Adrenal gland (tissue), 12 donors: ENCODE measurements around the gene TICAM2. TPM values are rescaled to one million over a fixed set of nuclear protein-coding genes. Genes with fewer than 3 reads are reported as not detected.

Experiments
- DNase-seq, 7 donors: peaks; one replicate each; pipeline ENCODE4 v3.0.0-alpha.2; 2019 to 2020
- H3K27ac ChIP-seq, 5 donors: fragments of 200-600 bp; sonication (generic) in 4 of 5; 1 replicate in 3 of 5; 2 replicates in 2 of 5; pipeline versions ENCODE4 v1.5.1 to v1.8.0; 2016 to 2020; ENCODE audit warnings: mild to moderate bottlenecking in 1 of 5
- H3K27me3 ChIP-seq: fragments of 200-600 bp; 2 replicates; pipeline ENCODE4 v1.8.0; 2021
- H3K36me3 ChIP-seq, 2 donors: fragments of 200-600 bp; replicated peaks in 1 of 2; 1 replicate in 1 of 2; 2 replicates in 1 of 2; pipeline versions ENCODE4 v1.5.1 to v1.8.0; 2018 to 2022
- H3K4me1 ChIP-seq, 2 donors: fragments of 200-600 bp; replicated peaks in 1 of 2; 1 replicate in 1 of 2; 2 replicates in 1 of 2; pipeline versions ENCODE4 v1.5.1 to v1.8.0; 2018 to 2021
- H3K4me3 ChIP-seq, 4 donors: fragments of 200-600 bp; sonication (generic) in 3 of 4; one replicate each; pipeline ENCODE4 v1.5.1; 2016 to 2018
- H3K9me3 ChIP-seq, 3 donors: fragments of 200-600 bp; sonication (generic) in 1 of 3; replicated peaks in 1 of 3; 1 replicate in 2 of 3; 2 replicates in 1 of 3; pipeline versions ENCODE4 v1.5.1 to v1.8.0; 2016 to 2021
- POLR2A ChIP-seq, 2 donors: fragments of 450-650 bp; IDR thresholded peaks; one replicate each; pipeline ENCODE4 v1.6.1; 2017; ENCODE audit warnings: antibody characterized with exemption in 2 of 2, mild to moderate bottlenecking in 2 of 2, moderate library complexity in 1 of 2
- WGBS, 4 donors: extraction: QIAGEN DNeasy Blood & Tissue Kit in 2 of 4; methylation state at CpG; one replicate each; pipeline versions ENCODE4 v1.1.5 to v1.1.7; 2013 to 2017; 5-methylcytosine and 5-hydroxymethylcytosine counted together
- intact Hi-C, 2 donors: fragments of 100-400 bp; cut with DNase I; formaldehyde crosslinking; loops; one replicate each; pipeline versions ENCODE4 v1.14.1 to v1.15.0; 2022 to 2023
- polyA plus RNA-seq, 3 donors: library from polyadenylated mRNA; stranded (reverse); fragments of 200-250 nt in 2 of 3; fragments of 350-450 nt in 1 of 3; fragmentation: Illumina TruSeq in 1 of 3; extraction: RNeasy Lipid Tissue Mini Kit (QIAGEN cat#74804) in 1 of 3; gene quantifications; one replicate each; pipeline ENCODE4 v1.2.3, GENCODE V29; 2013 to 2014
- total RNA-seq, 9 donors: library from RNA; depleted of rRNA in 4 of 9; stranded (reverse); fragments of >200 nt in 4 of 9; fragments of 120-200 nt in 1 of 9; fragmentation: NEBNext Ultra II Directional in 1 of 9; extraction: Animal tissue kit (Norgen Biotek cat#: 25700) in 1 of 9; gene quantifications; one replicate each; pipeline versions ENCODE4 v1.1.0 to v1.2.4, GENCODE V29; 2013 to 2023
- TF ChIP-seq, protein P1 (sequence below), 6 experiments: fragments of 450-650 bp in 4 of 6; fragments of 200-600 bp in 2 of 6; sonication (generic) in 1 of 6; IDR thresholded peaks; 1 replicate in 5 of 6; 2 replicates in 1 of 6; pipeline versions ENCODE4 v1.5.1 to v1.8.0; 2016 to 2021; ENCODE audit warnings: antibody characterized with exemption in 6 of 6, mild to moderate bottlenecking in 2 of 6, moderate library complexity in 1 of 6
- donor health status: healthy with polysubstance abuse.
- donor health status: Bipolar disorder and iron deficiency.
- donor health status: DM: yes; HTN: yes; CAD: no.
- donor health status: DM: no; HTN: no; CAD: no.
- donor health status: DM: no; HTN: no; CAD: no.
- donor health status: DM: yes; HTN: yes; CAD: no.

TICAM2 gene
- total and polyA plus RNA-seq, 12 donors, result 1.8 to 9.3 (median 3.5) TPM

DNA sequence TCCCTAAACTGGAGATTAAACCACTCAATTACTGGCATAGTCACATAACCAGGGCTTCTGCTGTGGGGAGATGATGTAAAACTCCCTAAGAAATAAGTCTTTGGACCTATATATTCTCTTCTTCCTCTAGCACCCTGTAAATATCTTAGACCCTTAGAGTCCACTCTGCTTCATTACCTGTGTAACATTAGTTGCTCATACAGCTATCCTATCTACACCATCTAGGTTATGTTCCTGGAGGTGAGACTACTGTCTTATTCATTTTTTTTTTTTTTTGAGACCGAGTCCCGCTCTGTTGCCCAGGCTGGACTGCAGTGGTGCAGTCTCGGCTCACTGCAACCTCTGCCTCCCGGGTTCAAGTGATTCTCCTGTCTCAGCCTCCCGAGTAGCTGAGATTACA lies 9.6 kb upstream of the TICAM2 start:
- 96 to 99% (median 97%) methylated on average over 5 of the region's 5 CpGs for WGBS, 4 donors
- Histone ChIP-seq H3K4me1 (peaks cover 10 to 21% of the 10 kb centered on the region in 2 donors), H3K27me3 (no peaks in the 10 kb centered on the region), H3K36me3 (peaks cover 0 to 18% of the 10 kb centered on the region in 2 donors), H3K9me3 (no peaks in the 10 kb centered on the region), H3K4me3 (no peak overlapping the region), H3K27ac (no peak overlapping the region)
- TF ChIP-seq POLR2A (IDR thresholded peaks at IDR 0.05), result no peak
- TF ChIP-seq, protein P1, sequence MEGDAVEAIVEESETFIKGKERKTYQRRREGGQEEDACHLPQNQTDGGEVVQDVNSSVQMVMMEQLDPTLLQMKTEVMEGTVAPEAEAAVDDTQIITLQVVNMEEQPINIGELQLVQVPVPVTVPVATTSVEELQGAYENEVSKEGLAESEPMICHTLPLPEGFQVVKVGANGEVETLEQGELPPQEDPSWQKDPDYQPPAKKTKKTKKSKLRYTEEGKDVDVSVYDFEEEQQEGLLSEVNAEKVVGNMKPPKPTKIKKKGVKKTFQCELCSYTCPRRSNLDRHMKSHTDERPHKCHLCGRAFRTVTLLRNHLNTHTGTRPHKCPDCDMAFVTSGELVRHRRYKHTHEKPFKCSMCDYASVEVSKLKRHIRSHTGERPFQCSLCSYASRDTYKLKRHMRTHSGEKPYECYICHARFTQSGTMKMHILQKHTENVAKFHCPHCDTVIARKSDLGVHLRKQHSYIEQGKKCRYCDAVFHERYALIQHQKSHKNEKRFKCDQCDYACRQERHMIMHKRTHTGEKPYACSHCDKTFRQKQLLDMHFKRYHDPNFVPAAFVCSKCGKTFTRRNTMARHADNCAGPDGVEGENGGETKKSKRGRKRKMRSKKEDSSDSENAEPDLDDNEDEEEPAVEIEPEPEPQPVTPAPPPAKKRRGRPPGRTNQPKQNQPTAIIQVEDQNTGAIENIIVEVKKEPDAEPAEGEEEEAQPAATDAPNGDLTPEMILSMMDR (IDR thresholded peaks at IDR 0.05), result no peak
- no peak for DNase-seq
- intact Hi-C loops, result no loop called here

DNA sequence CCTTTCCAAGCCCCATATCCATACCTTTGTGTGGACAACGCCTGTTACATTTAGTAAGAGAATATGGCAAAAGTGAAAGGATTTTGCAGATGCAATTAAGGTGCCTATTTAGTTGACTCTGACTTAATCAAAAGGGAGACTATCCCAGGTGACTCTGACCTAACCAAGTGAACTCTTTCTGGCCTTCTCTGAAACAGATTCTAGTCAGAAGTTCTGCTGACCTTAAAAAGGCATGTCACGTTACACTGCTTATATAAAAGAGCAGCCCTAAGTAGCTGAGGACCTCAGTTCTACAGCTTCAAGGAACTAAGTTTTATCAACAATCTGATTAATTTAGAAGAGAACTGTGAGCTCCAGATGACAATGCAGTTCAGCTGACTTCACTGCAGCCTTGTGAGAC lies 5.7 kb upstream of the TICAM2 start:
- intact Hi-C loops, result no loop called here
- no peak for TF ChIP-seq POLR2A (IDR thresholded peaks at IDR 0.05)
- TF ChIP-seq, protein P1 (IDR thresholded peaks at IDR 0.05), result no peak
- DNase-seq, result no peak
- no peaks in the 10 kb centered on the region for H3K9me3 ChIP-seq
- no peaks in the 10 kb centered on the region for H3K27me3 ChIP-seq
- peaks cover 0 to 18% of the 10 kb centered on the region in 2 donors for H3K4me1 ChIP-seq
- H3K4me3 ChIP-seq, result no peak overlapping the region
- H3K27ac ChIP-seq, result no peak overlapping the region
- WGBS, 4 donors, result 76 to 87% (median 82%) methylated on average over 2 of the region's 2 CpGs
- H3K36me3 ChIP-seq, result no peaks in the 10 kb centered on the region

DNA sequence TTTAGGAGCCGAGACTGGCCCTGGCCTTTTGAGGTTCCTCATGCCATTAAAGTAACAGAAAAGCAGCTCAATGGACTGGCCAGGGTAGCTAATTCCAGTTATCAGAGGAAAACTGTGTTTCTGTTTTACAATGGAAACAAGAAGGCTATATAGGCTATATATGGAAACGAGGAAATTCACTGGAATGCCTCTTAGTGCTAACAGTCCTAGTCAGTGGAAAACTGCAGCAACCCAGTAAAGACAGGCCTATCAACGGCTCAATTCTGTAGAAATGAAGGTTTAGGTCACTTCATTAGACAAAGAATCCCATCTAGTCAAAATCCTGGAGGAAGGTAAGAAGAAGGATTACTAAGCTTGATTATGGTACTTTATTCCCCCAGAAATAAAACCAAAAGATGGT lies 3.2 kb upstream of the TICAM2 start:
- 89 to 93% (median 91%) methylated on average over 3 of the region's 3 CpGs for WGBS, 4 donors

DNA sequence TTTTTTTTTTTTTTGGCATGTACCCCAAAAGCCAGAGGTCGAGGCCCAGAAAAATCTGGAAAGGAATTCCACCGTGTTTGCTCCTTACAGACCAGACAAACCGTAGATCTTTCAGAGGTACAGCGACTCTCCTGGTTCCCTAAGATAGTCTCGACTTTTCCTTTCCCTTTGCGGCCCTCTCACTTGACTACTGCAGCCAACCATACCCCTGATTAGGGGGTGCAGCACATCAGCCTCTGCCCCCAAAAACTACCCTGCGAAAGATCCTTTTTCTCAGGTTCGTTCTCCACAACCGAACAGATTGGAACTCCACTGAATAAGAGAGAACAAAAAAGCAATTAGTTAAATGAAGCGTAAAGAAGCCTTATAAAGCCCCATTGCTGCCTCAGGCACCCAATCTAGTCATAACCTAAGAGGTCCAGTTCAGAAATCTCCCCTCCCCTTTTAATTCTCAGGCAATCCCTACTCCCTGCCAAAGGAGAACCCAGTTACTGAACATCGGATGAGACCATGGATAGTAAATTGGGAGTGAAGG lies 379 bp upstream of the TICAM2 start:
- Histone ChIP-seq H3K4me3 (peak overlapping the region in 2 of 4 donors; percentile 61 to 96), H3K27me3 (no peaks in the 10 kb centered on the region), H3K27ac (peak overlapping the region in 4 of 5 donors; percentile 89 to 97 (median 94)), H3K4me1 (peaks cover 0 to 39% of the 10 kb centered on the region in 2 donors), H3K36me3 (no peaks in the 10 kb centered on the region), H3K9me3 (no peaks in the 10 kb centered on the region)
- TF ChIP-seq, protein P1 (IDR thresholded peaks at IDR 0.05), result no peak
- no peak for TF ChIP-seq POLR2A (IDR thresholded peaks at IDR 0.05)
- intact Hi-C loops, result no loop called here
- DNase-seq, result no peak
- WGBS, 4 donors, result 30 to 38% (median 37%) methylated on average over 11 of the region's 11 CpGs

More for the DNA sequence above, 3.2 kb upstream of the TICAM2 start:
- no peak for DNase-seq
- TF ChIP-seq, protein P1 (IDR thresholded peaks at IDR 0.05), result no peak
- no peak for TF ChIP-seq POLR2A (IDR thresholded peaks at IDR 0.05)
- intact Hi-C loops, result no loop called here
- peaks cover 0 to 34% of the 10 kb centered on the region in 2 donors for H3K4me1 ChIP-seq
- H3K4me3 ChIP-seq, result no peak overlapping the region
- H3K27ac ChIP-seq, result no peak overlapping the region
- H3K9me3 ChIP-seq, result no peaks in the 10 kb centered on the region
- no peaks in the 10 kb centered on the region for H3K36me3 ChIP-seq
- H3K27me3 ChIP-seq, result no peaks in the 10 kb centered on the region
